Measurements from ENCODE around the gene GPR137B. TPM values are rescaled to one million over a fixed set of nuclear protein-coding genes. Genes with fewer than 3 reads are reported as not detected.
"Not testable (repeated sequence)": the region's sequence is repeated elsewhere in the genome, so short reads cannot be mapped to it uniquely, and the experiment has no call there.

The GPR137B gene
- total RNA-seq = 1 to 10 TPM; 7.2 to 8.1 TPM

GRCh38 chr1:236142253-236143103 is at the start of gene GPR137B:
Gene GPR137B, plus strand, starts transcription at chr1:236142539. Its CDS starts 84 bp downstream, at chr1:236142623.
- POLR2A ChIA-PET = interaction anchor here (0.9 to 1.0 kb wide), 2 partner anchors 22 to 159 kb away, joined by 3 read pairs; no protein-coding TSS in a partner anchor
- Mint-ChIP-seq H3K4me3 (peak within 1 kb of the TSS; percentile 92), H3K36me3 (ENCODE audit: low read depth) (peaks cover 14% of the 10 kb centered on the region), H3K27me3 (peaks cover 26% of the 10 kb centered on the region), H3K27ac (peak within 1 kb of the TSS; percentile 88), H3K4me1 (ENCODE audit: low read depth) (peaks cover 24% of the 10 kb centered on the region), H3K9me3 (no peaks in the 10 kb centered on the region)
- DNase-seq = peak; percentile 83
- ATAC-seq = peak; percentile 75
- intact Hi-C loops (cut with micrococcal nuclease) = loop anchor here (10.0 kb wide), 1 partner anchor 142 kb away; the partner anchor contains the start of gene ERO1B
- CTCF ChIA-PET = interaction anchor here (1.9 kb wide), 1 partner anchor 8 kb away, joined by 6 read pairs; no protein-coding TSS in a partner anchor
- TF ChIP-seq CTCF (IDR thresholded peaks at IDR 0.05) = no peak

- ChIA-PET CTCF (interaction anchor here (0.7 kb wide), 1 partner anchor 541 kb away, joined by 3 read pairs; no protein-coding TSS in a partner anchor), POLR2A (no interaction called here)
- Mint-ChIP-seq H3K4me1 (ENCODE audit: low read depth) (peaks cover 2% of the 10 kb centered on the region), H3K27ac (no peak overlapping the region), H3K4me3 (no peak overlapping the region), H3K27me3 (peaks cover 12% of the 10 kb centered on the region), H3K36me3 (ENCODE audit: low read depth) (peaks cover 5% of the 10 kb centered on the region), H3K9me3 (peaks cover 13% of the 10 kb centered on the region)
- TF ChIP-seq CTCF (IDR thresholded peaks at IDR 0.05) = no peak
- DNase-seq (no peak), ATAC-seq (no peak)
- intact Hi-C loops (cut with micrococcal nuclease) = no loop called here
These were observed 49.4 kb upstream of the GPR137B start for GRCh38 chr1:236092899-236093298.

- no peak overlapping the region for H3K4me3 Mint-ChIP-seq
- intact Hi-C loops (cut with micrococcal nuclease) = no loop called here
- no peak overlapping the region for H3K27ac Mint-ChIP-seq
- ATAC-seq (no peak), DNase-seq (no peak)
- H3K36me3 Mint-ChIP-seq (ENCODE audit: low read depth) = peaks cover 5% of the 10 kb centered on the region
- H3K27me3 Mint-ChIP-seq = peaks cover 14% of the 10 kb centered on the region
- no peak for TF ChIP-seq CTCF (IDR thresholded peaks at IDR 0.05)
- ChIA-PET CTCF (no interaction called here), POLR2A (no interaction called here)
- peaks cover 2% of the 10 kb centered on the region for H3K4me1 Mint-ChIP-seq (ENCODE audit: low read depth)
- peaks cover 13% of the 10 kb centered on the region for H3K9me3 Mint-ChIP-seq
These were observed 46.4 kb upstream of the GPR137B start for GRCh38 chr1:236095705-236096520.

- Mint-ChIP-seq H3K4me3 (peak overlapping the region; percentile 11), H3K9me3 (peaks cover 13% of the 10 kb centered on the region), H3K27ac (peak overlapping the region; percentile 76), H3K27me3 (peaks cover 14% of the 10 kb centered on the region)
- intact Hi-C loops (cut with micrococcal nuclease); ATAC-seq; H3K4me1 Mint-ChIP-seq (ENCODE audit: low read depth); H3K36me3 Mint-ChIP-seq (ENCODE audit: low read depth); CTCF ChIA-PET; POLR2A ChIA-PET: not testable (repeated sequence)
- DNase-seq = peak; percentile 90
These were observed 45.5 kb upstream of the GPR137B start for GRCh38 chr1:236096660-236097482.

- no peak overlapping the region for H3K27ac Mint-ChIP-seq
- no peak for TF ChIP-seq CTCF (IDR thresholded peaks at IDR 0.05)
- peaks cover 13% of the 10 kb centered on the region for H3K9me3 Mint-ChIP-seq
- peaks cover 2% of the 10 kb centered on the region for H3K4me1 Mint-ChIP-seq (ENCODE audit: low read depth)
- CTCF ChIA-PET = no interaction called here
- POLR2A ChIA-PET = no interaction called here
- DNase-seq (no peak), ATAC-seq (no peak)
- no peak overlapping the region for H3K4me3 Mint-ChIP-seq
- intact Hi-C loops (cut with micrococcal nuclease) = no loop called here
- H3K36me3 Mint-ChIP-seq (ENCODE audit: low read depth) = peaks cover 5% of the 10 kb centered on the region
- peaks cover 12% of the 10 kb centered on the region for H3K27me3 Mint-ChIP-seq
These were observed 44.1 kb upstream of the GPR137B start for GRCh38 chr1:236098267-236098666.

Measured in activated CD8-positive, alpha-beta T cell treated with anti-CD3 and anti-CD28 coated beads for 36 hours (primary cell).